Panc1 (cell line): ENCODE data around the gene LEKR1. TPM values are rescaled to one million over a fixed set of nuclear protein-coding genes. Genes with fewer than 3 reads are reported as not detected.

Experiments used
- ATAC-seq: fragments of 200-7000 bp; cut with Tn5 transposase; 2 replicates; pipeline ENCODE4 v1.9.1; 2020; ENCODE audit warnings: mild to moderate bottlenecking, moderate library complexity
- BruUV-seq: library from RNA; stranded (reverse); fragments of 400-500 nt; replicated peaks from 2 replicates; lab custom pipeline; 2021; lab: Mats Ljungman, UMichigan
- CTCF ChIA-PET: fragments of 300-600 bp; sonication (Branson Sonifier 250); formaldehyde crosslinking; loops from one replicate; lab custom pipeline; 2022; ENCODE audit warnings: antibody characterized with exemption; lab: Charles Lee
- POLR2A ChIA-PET: fragments of 300-600 bp; sonication (Branson Sonifier 250); formaldehyde crosslinking; loops from one replicate; lab custom pipeline; 2022; ENCODE audit warnings: antibody characterized with exemption; lab: Charles Lee
- DNase-seq: peaks from one replicate; pipeline ENCODE4 v3.0.0-alpha.2; 2010; ENCODE audit warnings: low read depth, low spot score
- H3K27ac ChIP-seq: 2 replicates; pipeline ENCODE4 v1.5.1; 2011; ENCODE audit warnings: mild to moderate bottlenecking, low read length, inconsistent platforms
- H3K27me3 ChIP-seq: fragments of 200-500 bp; sonication (Bioruptor generic); 2 replicates; pipeline ENCODE4 v1.6.0; 2014; ENCODE audit warnings: low read length, inconsistent platforms; ENCODE audit not compliant: control insufficient read depth, insufficient read depth
- H3K36me3 ChIP-seq: fragments of 200-500 bp; sonication (Bioruptor generic); 2 replicates; pipeline ENCODE4 v1.5.1; 2014; ENCODE audit warnings: inconsistent platforms, mild to moderate bottlenecking, low read length, moderate library complexity; ENCODE audit not compliant: control insufficient read depth, insufficient read depth
- H3K4me1 ChIP-seq: 2 replicates; pipeline ENCODE4 v1.5.1; 2011; ENCODE audit warnings: inconsistent platforms, mild to moderate bottlenecking, low read length, moderate library complexity; ENCODE audit not compliant: control insufficient read depth, insufficient read depth
- H3K4me3 ChIP-seq, 2 experiments: 2 replicates each; pipeline ENCODE4 v1.5.1; 2011 to 2012; ENCODE audit warnings: low read depth in 2 of 2, low read length in 2 of 2, mild to moderate bottlenecking in 2 of 2, inconsistent platforms in 1 of 2, moderate library complexity in 1 of 2
- H3K9me3 ChIP-seq: fragments of 200-500 bp; sonication (Bioruptor generic); 2 replicates; pipeline ENCODE4 v1.5.1; 2014; ENCODE audit warnings: low read depth, mild to moderate bottlenecking, inconsistent platforms, low read length, moderate library complexity; ENCODE audit not compliant: control insufficient read depth, insufficient read depth
- POLR2AphosphoS5 ChIP-seq: IDR thresholded peaks from 2 replicates; pipeline ENCODE4 v1.6.1; 2012; ENCODE audit warnings: mild to moderate bottlenecking, low read depth, low read length, moderate library complexity
- SIN3A ChIP-seq: IDR thresholded peaks from 2 replicates; pipeline ENCODE4 v1.6.1; 2012; ENCODE audit warnings: low read depth, mild to moderate bottlenecking, low read length, moderate library complexity, borderline replicate concordance; ENCODE audit not compliant: insufficient read depth
- TCF7L2 ChIP-seq: IDR thresholded peaks from 2 replicates; pipeline ENCODE4 v1.6.1; 2011; ENCODE audit warnings: mild to moderate bottlenecking, low read depth, low read length, inconsistent platforms
- in situ Hi-C: cut with HindIII; loops from 2 replicates; pipeline ENCODE4 v1.10.0; 2016; ENCODE audit warnings: low sequenced_read_pairs, low pct_unique_long_range_greater_than_20kb
- intact Hi-C: fragments of 100-400 bp; cut with micrococcal nuclease; formaldehyde crosslinking; loops from one replicate; pipeline ENCODE4 v1.10.0; 2022; ENCODE audit not compliant: unreplicated experiment
- total RNA-seq: library from RNA; stranded (reverse); gene quantifications from one replicate; pipeline ENCODE4 v1.2.1, GENCODE V29; 2021; ENCODE audit not compliant: unreplicated experiment
- TF ChIP-seq, protein P1 (sequence below): fragments of 450-650 bp; IDR thresholded peaks from 2 replicates; pipeline ENCODE4 v1.5.1; 2017; ENCODE audit warnings: mild to moderate bottlenecking
- TF ChIP-seq, protein P2 (sequence below), 2 experiments: IDR thresholded peaks; 2 replicates each; pipeline ENCODE4 v1.6.1; 2011 to 2012; ENCODE audit warnings: low read depth in 2 of 2, control low read depth in 1 of 2, low read length in 1 of 2, mild to moderate bottlenecking in 1 of 2, moderate library complexity in 1 of 2; ENCODE audit not compliant: insufficient read depth in 1 of 2

Gene LEKR1
- total RNA-seq, 1 experiment from 2014 or later: not detected

DNA sequence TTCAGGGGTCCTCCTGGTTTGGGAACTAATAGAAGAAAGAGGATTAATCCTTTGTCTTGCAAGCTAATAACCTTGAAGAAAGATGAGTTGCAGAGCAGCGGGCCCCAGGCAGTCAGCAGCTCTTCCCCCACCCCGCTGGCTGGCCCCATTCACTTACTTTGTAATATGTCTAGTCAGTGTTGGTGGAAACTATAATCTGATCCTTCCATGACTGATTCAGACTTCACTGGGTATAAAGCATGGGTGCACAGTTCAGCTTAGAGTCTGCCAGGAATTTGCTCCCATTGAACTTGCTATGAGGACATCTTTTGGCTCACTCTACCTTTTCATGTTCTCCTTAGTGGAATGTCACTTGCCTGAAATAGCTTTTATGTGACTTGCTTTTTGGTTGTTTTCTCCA, 216.1 kb downstream of the LEKR1 start:
- TF ChIP-seq, protein P1, sequence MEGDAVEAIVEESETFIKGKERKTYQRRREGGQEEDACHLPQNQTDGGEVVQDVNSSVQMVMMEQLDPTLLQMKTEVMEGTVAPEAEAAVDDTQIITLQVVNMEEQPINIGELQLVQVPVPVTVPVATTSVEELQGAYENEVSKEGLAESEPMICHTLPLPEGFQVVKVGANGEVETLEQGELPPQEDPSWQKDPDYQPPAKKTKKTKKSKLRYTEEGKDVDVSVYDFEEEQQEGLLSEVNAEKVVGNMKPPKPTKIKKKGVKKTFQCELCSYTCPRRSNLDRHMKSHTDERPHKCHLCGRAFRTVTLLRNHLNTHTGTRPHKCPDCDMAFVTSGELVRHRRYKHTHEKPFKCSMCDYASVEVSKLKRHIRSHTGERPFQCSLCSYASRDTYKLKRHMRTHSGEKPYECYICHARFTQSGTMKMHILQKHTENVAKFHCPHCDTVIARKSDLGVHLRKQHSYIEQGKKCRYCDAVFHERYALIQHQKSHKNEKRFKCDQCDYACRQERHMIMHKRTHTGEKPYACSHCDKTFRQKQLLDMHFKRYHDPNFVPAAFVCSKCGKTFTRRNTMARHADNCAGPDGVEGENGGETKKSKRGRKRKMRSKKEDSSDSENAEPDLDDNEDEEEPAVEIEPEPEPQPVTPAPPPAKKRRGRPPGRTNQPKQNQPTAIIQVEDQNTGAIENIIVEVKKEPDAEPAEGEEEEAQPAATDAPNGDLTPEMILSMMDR: no peak
- TF ChIP-seq SIN3A (no peak), TCF7L2 (no peak), POLR2AphosphoS5 (no peak)
- TF ChIP-seq, protein P2, sequence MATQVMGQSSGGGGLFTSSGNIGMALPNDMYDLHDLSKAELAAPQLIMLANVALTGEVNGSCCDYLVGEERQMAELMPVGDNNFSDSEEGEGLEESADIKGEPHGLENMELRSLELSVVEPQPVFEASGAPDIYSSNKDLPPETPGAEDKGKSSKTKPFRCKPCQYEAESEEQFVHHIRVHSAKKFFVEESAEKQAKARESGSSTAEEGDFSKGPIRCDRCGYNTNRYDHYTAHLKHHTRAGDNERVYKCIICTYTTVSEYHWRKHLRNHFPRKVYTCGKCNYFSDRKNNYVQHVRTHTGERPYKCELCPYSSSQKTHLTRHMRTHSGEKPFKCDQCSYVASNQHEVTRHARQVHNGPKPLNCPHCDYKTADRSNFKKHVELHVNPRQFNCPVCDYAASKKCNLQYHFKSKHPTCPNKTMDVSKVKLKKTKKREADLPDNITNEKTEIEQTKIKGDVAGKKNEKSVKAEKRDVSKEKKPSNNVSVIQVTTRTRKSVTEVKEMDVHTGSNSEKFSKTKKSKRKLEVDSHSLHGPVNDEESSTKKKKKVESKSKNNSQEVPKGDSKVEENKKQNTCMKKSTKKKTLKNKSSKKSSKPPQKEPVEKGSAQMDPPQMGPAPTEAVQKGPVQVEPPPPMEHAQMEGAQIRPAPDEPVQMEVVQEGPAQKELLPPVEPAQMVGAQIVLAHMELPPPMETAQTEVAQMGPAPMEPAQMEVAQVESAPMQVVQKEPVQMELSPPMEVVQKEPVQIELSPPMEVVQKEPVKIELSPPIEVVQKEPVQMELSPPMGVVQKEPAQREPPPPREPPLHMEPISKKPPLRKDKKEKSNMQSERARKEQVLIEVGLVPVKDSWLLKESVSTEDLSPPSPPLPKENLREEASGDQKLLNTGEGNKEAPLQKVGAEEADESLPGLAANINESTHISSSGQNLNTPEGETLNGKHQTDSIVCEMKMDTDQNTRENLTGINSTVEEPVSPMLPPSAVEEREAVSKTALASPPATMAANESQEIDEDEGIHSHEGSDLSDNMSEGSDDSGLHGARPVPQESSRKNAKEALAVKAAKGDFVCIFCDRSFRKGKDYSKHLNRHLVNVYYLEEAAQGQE (IDR thresholded peaks at IDR 0.05; ENCODE audit: insufficient read depth in 1 of 2, low read depth in 2 of 2, low read length in 1 of 2): no peak
- Histone ChIP-seq H3K36me3 (no peaks in the 10 kb centered on the region), H3K27ac (no peak overlapping the region), H3K4me3 (no peak overlapping the region), H3K9me3 (no peaks in the 10 kb centered on the region), H3K4me1 (no peaks in the 10 kb centered on the region), H3K27me3 (no peaks in the 10 kb centered on the region; the same call in 1 of the 2 replicates)
- ChIA-PET CTCF (no interaction called here), POLR2A (no interaction called here)
- no TSS peak for BruUV-seq
- ATAC-seq (no peak), DNase-seq (no peak)
- in situ Hi-C loops (no loop called here), intact Hi-C loops (no loop called here)

DNA sequence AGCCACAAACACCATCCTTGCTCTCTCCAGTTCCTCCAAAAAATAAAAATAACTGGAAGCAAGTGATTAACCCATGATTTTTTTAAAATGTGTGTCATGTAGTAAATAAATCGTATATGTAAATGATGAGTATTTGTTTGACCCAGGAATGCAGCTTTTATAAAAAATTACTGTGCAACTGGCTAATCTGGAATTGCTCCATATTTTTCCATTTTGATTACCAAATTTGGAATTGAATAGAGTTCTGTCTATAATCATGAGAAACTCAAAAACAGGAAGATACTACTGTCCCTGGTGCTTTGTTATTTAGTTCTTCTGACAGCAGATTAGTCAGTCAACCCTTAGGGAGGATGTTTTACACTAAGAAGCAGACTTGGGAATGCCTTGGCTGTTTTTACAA, 217.6 kb downstream of the LEKR1 start:
- H3K27ac ChIP-seq: no peak overlapping the region
- H3K9me3 ChIP-seq: no peaks in the 10 kb centered on the region
- in situ Hi-C loops: no loop called here
- DNase-seq (no peak), ATAC-seq (no peak)
- POLR2A ChIA-PET: no interaction called here
- no peak overlapping the region for H3K4me3 ChIP-seq
- no peaks in the 10 kb centered on the region for H3K36me3 ChIP-seq
- H3K27me3 ChIP-seq: no peaks in the 10 kb centered on the region; the same call in 1 of the 2 replicates
- H3K4me1 ChIP-seq: no peaks in the 10 kb centered on the region
- CTCF ChIA-PET: no interaction called here
- intact Hi-C loops: no loop called here
- BruUV-seq: no TSS peak
- TF ChIP-seq, protein P2 (IDR thresholded peaks at IDR 0.05; ENCODE audit: insufficient read depth in 1 of 2, low read depth in 2 of 2, low read length in 1 of 2): no peak
- no peak for TF ChIP-seq POLR2AphosphoS5
- TF ChIP-seq SIN3A: no peak
- TF ChIP-seq TCF7L2: no peak
- TF ChIP-seq, protein P1: no peak
